ENCODE measurements around the gene PTPN5. TPM values are rescaled to one million over a fixed set of nuclear protein-coding genes. Genes with fewer than 3 reads are reported as not detected.

Gene PTPN5
- total RNA-seq, 4 donors from 2014 or later, result under 0.01 to 3.2 (median 0.79) TPM

DNA sequence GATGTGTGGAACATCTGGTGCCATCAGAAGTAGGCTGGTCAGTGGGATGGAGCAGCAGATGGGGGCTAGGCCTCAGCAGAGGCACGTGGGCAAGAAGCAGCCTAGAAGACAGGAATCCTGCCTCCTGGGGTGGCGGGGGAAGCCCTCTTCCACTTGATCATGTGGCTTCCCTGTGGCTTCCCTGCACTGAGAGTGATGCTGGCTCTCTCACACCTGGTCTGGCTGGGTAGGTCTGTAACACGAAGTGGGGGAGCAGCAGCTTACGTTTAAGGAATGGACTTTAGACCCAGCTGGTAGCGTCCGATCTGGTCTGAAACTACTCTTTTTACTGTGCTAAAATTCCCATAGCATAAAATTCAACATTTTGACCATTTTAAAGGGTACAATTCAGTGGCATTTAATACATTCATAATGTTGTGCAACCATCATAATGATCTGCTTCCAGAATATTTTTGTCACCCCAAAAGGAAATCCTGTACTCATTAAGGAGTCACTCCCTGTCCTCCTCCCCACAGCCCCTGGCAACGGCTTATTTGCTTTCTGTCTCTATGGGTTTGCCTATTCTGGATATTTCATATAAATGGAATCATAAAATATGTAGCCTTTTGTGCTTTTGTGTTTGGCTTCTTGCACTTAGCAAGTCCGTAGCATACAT, 21.7 kb downstream of the PTPN5 start:
- H3K9me3 ChIP-seq, result no peaks in the 10 kb centered on the region
- H3K27ac ChIP-seq, result no peak overlapping the region
- H3K4me1 ChIP-seq, result no peaks in the 10 kb centered on the region
- no peak for TF ChIP-seq POLR2A (IDR thresholded peaks at IDR 0.05)
- TF ChIP-seq, protein P1, sequence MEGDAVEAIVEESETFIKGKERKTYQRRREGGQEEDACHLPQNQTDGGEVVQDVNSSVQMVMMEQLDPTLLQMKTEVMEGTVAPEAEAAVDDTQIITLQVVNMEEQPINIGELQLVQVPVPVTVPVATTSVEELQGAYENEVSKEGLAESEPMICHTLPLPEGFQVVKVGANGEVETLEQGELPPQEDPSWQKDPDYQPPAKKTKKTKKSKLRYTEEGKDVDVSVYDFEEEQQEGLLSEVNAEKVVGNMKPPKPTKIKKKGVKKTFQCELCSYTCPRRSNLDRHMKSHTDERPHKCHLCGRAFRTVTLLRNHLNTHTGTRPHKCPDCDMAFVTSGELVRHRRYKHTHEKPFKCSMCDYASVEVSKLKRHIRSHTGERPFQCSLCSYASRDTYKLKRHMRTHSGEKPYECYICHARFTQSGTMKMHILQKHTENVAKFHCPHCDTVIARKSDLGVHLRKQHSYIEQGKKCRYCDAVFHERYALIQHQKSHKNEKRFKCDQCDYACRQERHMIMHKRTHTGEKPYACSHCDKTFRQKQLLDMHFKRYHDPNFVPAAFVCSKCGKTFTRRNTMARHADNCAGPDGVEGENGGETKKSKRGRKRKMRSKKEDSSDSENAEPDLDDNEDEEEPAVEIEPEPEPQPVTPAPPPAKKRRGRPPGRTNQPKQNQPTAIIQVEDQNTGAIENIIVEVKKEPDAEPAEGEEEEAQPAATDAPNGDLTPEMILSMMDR (IDR thresholded peaks at IDR 0.05), result no peak
- no peak for DNase-seq
- H3K27me3 ChIP-seq, result no peaks in the 10 kb centered on the region
- H3K4me3 ChIP-seq, result no peak overlapping the region
- intact Hi-C loops (cut with DNase I; ENCODE audit: low total_unique reads), result no loop called here
- H3K36me3 ChIP-seq, result no peaks in the 10 kb centered on the region

DNA sequence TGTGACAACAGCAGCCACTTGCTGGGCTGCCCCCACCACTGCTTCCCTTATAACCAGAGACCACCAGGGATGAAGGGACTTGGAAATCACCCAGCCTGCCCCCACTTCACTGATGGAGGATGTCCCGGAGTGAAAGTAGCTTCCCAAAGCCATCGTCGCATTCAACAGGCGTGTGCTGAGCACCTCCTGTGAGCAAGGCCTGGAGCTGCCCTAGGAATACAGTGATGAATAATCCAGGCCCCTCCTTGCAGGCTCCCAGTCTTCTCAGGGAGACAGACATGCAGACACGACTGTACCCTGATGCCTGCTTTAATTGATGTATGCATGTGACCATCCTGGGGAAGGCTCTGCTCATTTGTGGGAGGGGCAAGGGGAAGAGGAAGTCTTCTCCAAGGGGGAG, 22.6 kb downstream of the PTPN5 start:
- H3K9me3 ChIP-seq, result no peaks in the 10 kb centered on the region
- no peaks in the 10 kb centered on the region for H3K4me1 ChIP-seq
- DNase-seq, result no peak
- TF ChIP-seq POLR2A (IDR thresholded peaks at IDR 0.05), result no peak
- TF ChIP-seq, protein P1 (IDR thresholded peaks at IDR 0.05), result no peak
- H3K36me3 ChIP-seq, result no peaks in the 10 kb centered on the region
- no peaks in the 10 kb centered on the region for H3K27me3 ChIP-seq
- intact Hi-C loops (cut with DNase I; ENCODE audit: low total_unique reads), result no loop called here
- no peak overlapping the region for H3K4me3 ChIP-seq
- H3K27ac ChIP-seq, result no peak overlapping the region

DNA sequence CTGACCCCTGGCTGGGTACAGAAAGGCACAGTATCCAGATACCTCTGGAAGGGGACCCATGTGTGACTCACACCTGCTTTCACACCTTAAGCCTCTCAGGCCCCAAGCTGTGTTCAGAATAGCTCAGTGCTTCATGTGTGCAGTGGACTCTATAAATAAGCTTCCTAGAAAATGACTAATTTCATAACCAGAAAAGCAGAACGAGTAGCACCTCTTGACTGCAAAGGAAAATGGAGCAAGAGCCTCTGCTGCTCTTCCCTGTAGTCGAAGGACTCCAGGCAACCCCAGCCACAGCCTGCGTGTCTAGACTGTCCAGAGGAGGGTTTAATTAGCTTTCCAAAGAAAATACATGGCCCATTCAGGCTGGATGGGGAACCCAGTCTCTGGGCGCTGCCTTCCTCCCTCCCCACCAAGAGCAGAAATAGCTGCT, 23.1 kb downstream of the PTPN5 start:
- intact Hi-C loops (cut with DNase I; ENCODE audit: low total_unique reads), result no loop called here
- Histone ChIP-seq H3K9me3 (no peaks in the 10 kb centered on the region), H3K27me3 (no peaks in the 10 kb centered on the region), H3K27ac (no peak overlapping the region), H3K4me3 (no peak overlapping the region), H3K36me3 (no peaks in the 10 kb centered on the region), H3K4me1 (no peaks in the 10 kb centered on the region)
- no peak for DNase-seq
- TF ChIP-seq, protein P1 (IDR thresholded peaks at IDR 0.05), result no peak
- TF ChIP-seq POLR2A (IDR thresholded peaks at IDR 0.05), result no peak

DNA sequence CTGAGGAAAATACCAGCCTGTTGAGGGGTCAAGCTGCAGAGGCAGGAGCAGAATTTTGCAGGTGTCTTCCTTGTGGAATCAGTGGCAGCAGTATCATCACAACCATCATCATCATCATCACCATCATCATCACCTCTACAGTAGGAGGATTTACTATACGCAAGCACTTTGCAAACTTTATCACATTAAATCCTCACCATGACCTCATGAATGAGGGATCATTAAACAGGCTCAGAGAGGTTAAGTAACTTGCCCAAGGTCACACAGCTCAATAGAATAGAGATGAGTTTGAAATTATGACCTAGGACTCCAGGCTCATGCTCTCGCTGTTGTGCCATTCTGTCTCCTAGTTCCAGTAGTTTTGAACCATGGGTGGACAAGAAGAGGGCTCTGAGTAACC, 25.6 kb downstream of the PTPN5 start:
- TF ChIP-seq, protein P1 (IDR thresholded peaks at IDR 0.05), result no peak
- no peak for TF ChIP-seq POLR2A (IDR thresholded peaks at IDR 0.05)
- H3K27me3 ChIP-seq, result no peaks in the 10 kb centered on the region
- no peaks in the 10 kb centered on the region for H3K9me3 ChIP-seq
- no peaks in the 10 kb centered on the region for H3K4me1 ChIP-seq
- H3K36me3 ChIP-seq, result no peaks in the 10 kb centered on the region
- no peak overlapping the region for H3K27ac ChIP-seq
- intact Hi-C loops (cut with DNase I; ENCODE audit: low total_unique reads), result no loop called here
- H3K4me3 ChIP-seq, result no peak overlapping the region
- no peak for DNase-seq

DNA sequence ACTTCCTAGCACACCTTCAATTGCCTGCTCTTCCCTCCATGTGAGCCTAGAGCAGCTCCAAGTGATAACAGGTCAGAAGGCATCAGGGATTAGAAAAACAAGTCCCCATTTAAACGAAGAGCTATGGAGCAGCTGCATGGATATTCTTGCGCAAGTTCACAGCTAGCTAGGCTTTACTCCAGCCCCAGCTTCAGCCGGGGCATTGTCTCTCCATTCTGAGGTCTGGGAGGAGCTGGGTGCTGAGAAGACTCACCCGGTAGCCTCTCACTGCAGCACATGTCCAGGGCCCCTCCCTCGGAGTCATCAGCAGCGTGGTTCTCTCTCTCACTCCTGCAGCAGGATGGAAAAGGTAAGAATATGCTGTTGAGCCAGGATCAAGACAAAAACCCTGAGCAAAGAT, 26.0 kb downstream of the PTPN5 start:
- H3K4me1 ChIP-seq, result no peaks in the 10 kb centered on the region
- no peaks in the 10 kb centered on the region for H3K27me3 ChIP-seq
- H3K27ac ChIP-seq, result no peak overlapping the region
- H3K4me3 ChIP-seq, result no peak overlapping the region
- intact Hi-C loops (cut with DNase I; ENCODE audit: low total_unique reads), result no loop called here
- no peak for DNase-seq
- no peaks in the 10 kb centered on the region for H3K36me3 ChIP-seq
- H3K9me3 ChIP-seq, result no peaks in the 10 kb centered on the region
- TF ChIP-seq POLR2A (IDR thresholded peaks at IDR 0.05), result no peak
- TF ChIP-seq, protein P1 (IDR thresholded peaks at IDR 0.05), result no peak
